HUES64 (cell line): ENCODE data around the gene SLC35C1.
A peak's percentile ranks its signal among the peaks of the same experiment; 100 is the strongest.
"Not testable (repeated sequence)": the region's sequence is repeated elsewhere in the genome, so short reads cannot be mapped to it uniquely, and the experiment has no call there.

Source experiments
- H3K27ac ChIP-seq: 2 replicates; pipeline ENCODE4 v1.7.0; 2013; ENCODE audit warnings: low read depth, low read length, inconsistent platforms
- H3K27me3 ChIP-seq: 2 replicates; pipeline ENCODE4 v1.6.1; 2013; ENCODE audit warnings: mild to moderate bottlenecking, low read length; ENCODE audit not compliant: insufficient read depth
- H3K36me3 ChIP-seq: 2 replicates; pipeline ENCODE4 v1.6.1; 2013; ENCODE audit warnings: mild to moderate bottlenecking, low read length; ENCODE audit not compliant: insufficient read depth
- H3K4me1 ChIP-seq: 2 replicates; pipeline ENCODE4 v1.6.1; 2013; ENCODE audit warnings: mild to moderate bottlenecking, low read length, moderate library complexity; ENCODE audit not compliant: insufficient read depth
- H3K4me3 ChIP-seq: 2 replicates; pipeline ENCODE4 v1.5.1; 2013; ENCODE audit warnings: mild to moderate bottlenecking, low read length, moderate library complexity
- H3K9ac ChIP-seq: 2 replicates; pipeline ENCODE4 v1.6.1; 2013; ENCODE audit warnings: mild to moderate bottlenecking, low read depth, low read length
- H3K9me3 ChIP-seq: 2 replicates; pipeline ENCODE4 v1.6.1; 2013; ENCODE audit warnings: low read depth, low read length; ENCODE audit not compliant: insufficient read depth
- WGBS: fragments of 150-250, 120-280 bp; methylation state at CpG from one replicate; pipeline ENCODE4 v1.1.7; 2013; ENCODE audit warnings: missing lambda C conversion rate; 5-methylcytosine and 5-hydroxymethylcytosine counted together

Gene SLC35C1

DNA sequence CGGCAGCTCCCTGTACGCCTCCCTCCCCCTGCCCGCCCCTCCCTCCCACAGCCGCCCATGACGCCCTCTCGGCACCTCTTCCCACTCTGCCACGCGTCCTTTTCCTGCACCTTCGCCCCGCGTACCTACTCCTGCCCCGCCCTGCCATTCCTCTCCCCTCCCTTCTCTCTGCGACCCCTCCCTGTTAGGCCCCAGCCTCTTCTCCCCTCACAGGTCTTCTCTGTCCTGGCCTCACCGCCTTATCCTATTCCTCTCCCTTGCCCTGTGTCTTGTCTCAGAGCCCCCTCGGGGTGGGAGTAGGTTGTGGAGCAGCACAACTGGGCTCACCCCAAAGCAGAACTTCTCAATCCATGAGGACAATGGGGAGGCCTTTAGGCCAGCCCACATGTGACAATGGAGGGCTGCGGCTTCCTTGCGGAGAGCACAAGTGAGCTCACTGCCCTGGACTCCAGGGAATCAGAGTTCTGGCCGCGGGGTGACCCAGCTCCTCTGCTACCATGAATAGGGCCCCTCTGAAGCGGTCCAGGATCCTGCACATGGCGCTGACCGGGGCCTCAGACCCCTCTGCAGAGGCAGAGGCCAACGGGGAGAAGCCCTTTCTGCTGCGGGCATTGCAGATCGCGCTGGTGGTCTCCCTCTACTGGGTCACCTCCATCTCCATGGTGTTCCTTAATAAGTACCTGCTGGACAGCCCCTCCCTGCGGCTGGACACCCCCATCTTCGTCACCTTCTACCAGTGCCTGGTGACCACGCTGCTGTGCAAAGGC lies 539 bp downstream of the SLC35C1 start:
- H3K36me3 ChIP-seq, result no peaks in the 10 kb centered on the region
- no peaks in the 10 kb centered on the region for H3K9me3 ChIP-seq
- no peak overlapping the region for H3K27ac ChIP-seq
- H3K4me3 ChIP-seq, result peak overlapping the region; percentile 83
- H3K27me3 ChIP-seq, result peaks cover 26% of the 10 kb centered on the region
- peaks cover 6% of the 10 kb centered on the region; the same call in 1 of the 2 replicates for H3K4me1 ChIP-seq
- 23% methylated on average over 29 of the region's 29 CpGs for WGBS
- peak overlapping the region; percentile 80 for H3K9ac ChIP-seq

DNA sequence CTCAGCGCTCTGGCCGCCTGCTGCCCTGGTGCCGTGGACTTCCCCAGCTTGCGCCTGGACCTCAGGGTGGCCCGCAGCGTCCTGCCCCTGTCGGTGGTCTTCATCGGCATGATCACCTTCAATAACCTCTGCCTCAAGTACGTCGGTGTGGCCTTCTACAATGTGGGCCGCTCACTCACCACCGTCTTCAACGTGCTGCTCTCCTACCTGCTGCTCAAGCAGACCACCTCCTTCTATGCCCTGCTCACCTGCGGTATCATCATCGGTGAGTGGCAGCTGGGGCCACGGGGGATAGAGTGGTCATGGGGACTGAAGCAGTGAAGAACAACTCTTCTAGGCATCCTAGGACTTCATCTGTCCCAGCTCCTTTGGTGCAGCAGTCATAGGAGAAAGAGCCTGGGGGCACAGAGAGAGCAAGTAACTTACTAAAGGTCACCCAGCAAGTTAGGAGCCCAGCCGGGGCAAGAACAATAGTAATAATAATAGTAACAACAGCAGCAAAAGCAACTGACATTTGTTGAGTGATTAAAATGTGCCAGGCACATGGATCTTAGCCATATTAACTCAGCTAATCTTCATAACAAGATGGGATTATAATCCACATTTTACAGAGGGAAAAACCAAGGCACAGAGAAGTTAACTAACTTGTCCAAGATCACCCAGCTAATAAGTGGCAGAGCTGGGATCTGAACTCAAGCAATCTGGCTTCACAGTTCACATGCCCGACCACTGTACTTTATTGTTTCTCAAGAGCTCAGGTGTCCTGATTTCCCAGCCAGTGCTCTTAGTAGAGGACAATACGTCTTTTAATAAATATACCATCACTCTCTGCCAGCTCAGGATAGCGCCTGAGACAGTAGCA lies 1.4 kb downstream of the SLC35C1 start:
- Histone ChIP-seq H3K36me3 (peaks cover under 1% of the 10 kb centered on the region; the same call in 1 of the 2 replicates), H3K27ac (no peak overlapping the region), H3K9me3 (no peaks in the 10 kb centered on the region), H3K27me3 (peaks cover 26% of the 10 kb centered on the region), H3K9ac (0 out of 2 replicates have a peak overlapping the region, but pooled peaks have one; percentile 80), H3K4me1 (peaks cover 6% of the 10 kb centered on the region; the same call in 1 of the 2 replicates), H3K4me3 (peak overlapping the region; percentile 83)
- 90% methylated on average over 19 of the region's 20 CpGs for WGBS

DNA sequence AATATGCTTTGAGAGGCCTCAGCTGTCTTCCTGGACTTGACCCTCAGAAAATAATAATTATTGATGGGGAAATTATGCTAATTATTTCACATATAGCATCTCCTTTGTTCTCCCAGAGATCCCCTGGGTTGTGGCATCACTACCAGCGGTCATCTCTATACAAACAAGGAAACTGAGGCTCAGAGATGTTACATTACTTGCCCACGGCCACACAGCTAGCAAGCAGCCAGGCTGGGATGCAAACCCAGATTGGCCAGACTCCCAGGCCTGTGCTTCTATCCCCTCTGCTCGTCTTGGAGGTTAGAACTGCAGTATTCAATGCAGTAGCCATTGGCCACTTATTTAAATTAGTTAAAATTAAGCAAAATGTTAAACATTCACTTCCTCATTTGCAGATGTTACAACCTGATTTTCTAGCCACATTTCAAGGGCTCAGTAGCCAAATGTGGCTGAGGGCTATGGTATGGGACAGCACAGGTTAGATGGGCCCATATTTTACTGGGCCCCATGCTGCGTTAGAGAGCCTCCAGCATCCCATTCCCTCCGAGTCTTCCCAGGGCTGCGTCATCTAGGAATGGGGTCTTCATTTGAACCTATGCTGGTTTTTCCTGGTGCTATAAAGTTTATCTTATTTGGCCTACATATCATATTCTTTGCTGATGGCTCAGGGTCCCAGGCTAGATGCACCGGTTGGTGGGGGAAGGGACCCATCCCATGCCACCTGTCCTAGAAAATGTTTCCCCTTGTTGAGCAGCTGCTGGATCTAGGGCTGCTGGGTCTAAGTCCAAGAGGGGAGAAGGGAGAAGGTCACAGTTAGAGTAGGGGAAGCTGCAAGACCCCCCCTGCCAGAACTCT lies 2.2 kb downstream of the SLC35C1 start:
- Histone ChIP-seq H3K27ac (no peak overlapping the region), H3K9me3 (no peaks in the 10 kb centered on the region), H3K4me1 (peaks cover 6% of the 10 kb centered on the region; the same call in 1 of the 2 replicates), H3K4me3 (no peak overlapping the region), H3K9ac (no peak overlapping the region), H3K27me3 (peaks cover 20% of the 10 kb centered on the region), H3K36me3 (peaks cover 6% of the 10 kb centered on the region)
- WGBS, result 84% methylated on average over 7 of the region's 7 CpGs

DNA sequence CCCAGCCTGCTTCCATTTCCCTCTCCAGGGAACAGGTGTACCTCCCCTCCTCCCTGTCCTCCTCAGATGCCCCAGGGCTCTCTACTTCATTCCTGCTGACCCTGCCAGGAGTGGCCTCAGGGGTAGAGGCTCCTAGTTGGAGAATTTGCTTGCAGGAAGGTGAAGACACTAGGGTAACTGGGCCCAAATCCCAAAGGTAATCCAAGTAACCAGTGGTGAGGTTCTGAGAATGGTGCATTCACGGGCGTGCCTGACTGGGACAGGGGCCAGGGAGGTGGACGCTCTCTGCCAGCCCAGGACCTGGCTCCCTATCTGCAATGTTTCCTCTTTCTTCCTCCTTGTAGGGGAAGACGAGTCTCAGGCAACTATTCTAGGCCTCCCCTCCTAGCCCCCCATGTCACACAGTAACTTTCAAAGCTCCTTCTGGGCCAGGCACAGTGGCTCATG lies 2.9 kb downstream of the SLC35C1 start:
- H3K4me3 ChIP-seq, result no peak overlapping the region
- peaks cover 6% of the 10 kb centered on the region; the same call in 1 of the 2 replicates for H3K4me1 ChIP-seq
- H3K27ac ChIP-seq, result no peak overlapping the region
- 89% methylated on average over 4 of the region's 4 CpGs for WGBS
- peaks cover 13% of the 10 kb centered on the region for H3K27me3 ChIP-seq
- no peaks in the 10 kb centered on the region for H3K9me3 ChIP-seq
- no peak overlapping the region for H3K9ac ChIP-seq
- peaks cover 6% of the 10 kb centered on the region for H3K36me3 ChIP-seq

DNA sequence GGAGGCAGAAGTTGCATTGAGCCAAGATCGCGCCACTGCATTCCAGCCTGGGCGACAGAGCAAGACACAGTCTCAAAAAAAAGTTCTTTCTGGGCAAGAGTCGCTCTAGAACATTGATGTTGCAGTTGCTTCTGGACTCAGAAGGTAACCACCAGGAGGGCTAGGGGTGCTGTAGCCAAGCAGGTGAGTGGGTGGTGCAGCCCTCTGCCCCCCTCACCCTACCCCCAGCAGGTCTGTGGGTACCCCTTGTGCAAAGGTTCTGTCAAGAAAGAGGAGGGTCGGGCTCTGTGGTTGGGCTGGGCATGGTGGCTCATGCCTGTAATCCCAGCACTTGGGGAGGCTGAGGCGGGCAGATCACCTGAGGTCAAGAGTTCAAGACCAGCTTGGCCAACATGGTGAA lies 3.5 kb downstream of the SLC35C1 start:
- H3K27me3 ChIP-seq, H3K36me3 ChIP-seq, H3K9ac ChIP-seq, H3K4me3 ChIP-seq, H3K27ac ChIP-seq, H3K4me1 ChIP-seq, H3K9me3 ChIP-seq: not testable (repeated sequence)
- 98% methylated on average over 6 of the region's 6 CpGs for WGBS

DNA sequence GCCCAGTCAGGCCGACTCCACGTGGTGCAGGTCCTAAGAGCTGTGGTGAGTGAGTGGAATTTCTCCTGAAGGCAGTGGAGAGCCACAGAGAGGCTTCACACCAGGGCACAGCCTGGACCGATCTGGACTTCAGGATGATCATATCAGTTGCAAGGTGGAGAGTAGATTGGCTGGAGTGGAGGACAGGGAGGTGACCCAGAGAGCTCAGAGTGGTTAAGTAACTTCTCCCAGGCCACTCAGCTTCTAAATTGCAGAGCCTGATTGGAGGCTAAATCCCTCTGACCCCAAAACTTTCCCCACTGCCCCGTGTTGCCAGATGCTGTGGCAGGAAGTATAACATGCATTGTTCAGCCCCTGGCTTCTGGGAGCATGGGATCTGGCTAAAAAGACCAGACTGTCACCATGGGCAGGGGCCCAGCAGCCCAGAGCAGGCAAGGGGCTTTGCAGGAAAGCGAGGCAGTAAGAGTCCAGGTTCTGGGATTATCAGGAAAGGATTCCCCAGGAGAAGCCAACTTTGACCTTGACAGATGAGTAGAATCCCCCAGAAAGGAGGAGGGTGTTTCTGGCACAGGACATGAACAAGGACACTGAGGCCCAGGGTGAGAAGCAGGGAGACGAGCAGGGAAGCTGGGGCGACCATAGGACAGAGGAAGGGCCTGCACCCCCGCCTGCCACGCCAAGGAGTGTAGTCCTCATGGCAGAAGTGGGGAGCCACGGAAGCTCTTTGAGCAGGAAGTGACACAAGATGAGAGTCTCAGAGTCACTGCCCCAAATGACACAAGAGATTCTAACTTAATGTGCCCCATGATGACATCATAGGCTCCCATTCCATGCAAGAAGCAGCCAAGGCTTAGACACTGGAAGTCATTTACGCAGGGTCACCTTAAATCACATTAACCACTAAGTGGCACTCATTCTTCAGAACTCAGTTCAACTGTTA lies 4.8 kb downstream of the SLC35C1 start:
- peaks cover 6% of the 10 kb centered on the region for H3K36me3 ChIP-seq
- peaks cover 6% of the 10 kb centered on the region; the same call in 1 of the 2 replicates for H3K4me1 ChIP-seq
- H3K27me3 ChIP-seq, result no peaks in the 10 kb centered on the region
- WGBS, result 93% methylated on average over 11 of the region's 11 CpGs
- H3K9me3 ChIP-seq, result no peaks in the 10 kb centered on the region
- no peak overlapping the region for H3K4me3 ChIP-seq
- no peak overlapping the region for H3K27ac ChIP-seq
- no peak overlapping the region for H3K9ac ChIP-seq

DNA sequence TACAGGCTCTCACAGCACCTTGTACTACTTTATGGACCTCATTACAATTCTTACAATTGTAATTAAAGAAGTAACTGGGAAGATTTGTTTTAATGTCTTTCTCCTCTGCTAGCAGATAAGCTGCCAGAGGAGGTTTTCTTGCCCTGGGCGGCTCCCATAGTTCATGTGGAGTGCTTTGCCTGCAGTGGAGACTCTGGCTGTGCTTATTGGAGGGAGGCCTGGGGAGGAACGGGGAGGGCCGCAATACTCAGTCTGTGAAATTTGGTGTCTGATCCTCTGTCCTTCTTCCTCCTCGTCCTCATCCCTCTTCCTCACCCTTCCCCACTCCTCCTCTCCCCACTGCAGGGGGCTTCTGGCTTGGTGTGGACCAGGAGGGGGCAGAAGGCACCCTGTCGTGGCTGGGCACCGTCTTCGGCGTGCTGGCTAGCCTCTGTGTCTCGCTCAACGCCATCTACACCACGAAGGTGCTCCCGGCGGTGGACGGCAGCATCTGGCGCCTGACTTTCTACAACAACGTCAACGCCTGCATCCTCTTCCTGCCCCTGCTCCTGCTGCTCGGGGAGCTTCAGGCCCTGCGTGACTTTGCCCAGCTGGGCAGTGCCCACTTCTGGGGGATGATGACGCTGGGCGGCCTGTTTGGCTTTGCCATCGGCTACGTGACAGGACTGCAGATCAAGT lies 5.6 kb downstream of the SLC35C1 start:
- H3K36me3 ChIP-seq, result peaks cover 6% of the 10 kb centered on the region
- H3K4me1 ChIP-seq, result peaks cover 3% of the 10 kb centered on the region; the same call in 1 of the 2 replicates
- WGBS, result 94% methylated on average over 23 of the region's 23 CpGs
- no peaks in the 10 kb centered on the region for H3K27me3 ChIP-seq
- H3K9ac ChIP-seq, result no peak overlapping the region
- H3K4me3 ChIP-seq, result no peak overlapping the region
- H3K27ac ChIP-seq, result no peak overlapping the region
- no peaks in the 10 kb centered on the region for H3K9me3 ChIP-seq

DNA sequence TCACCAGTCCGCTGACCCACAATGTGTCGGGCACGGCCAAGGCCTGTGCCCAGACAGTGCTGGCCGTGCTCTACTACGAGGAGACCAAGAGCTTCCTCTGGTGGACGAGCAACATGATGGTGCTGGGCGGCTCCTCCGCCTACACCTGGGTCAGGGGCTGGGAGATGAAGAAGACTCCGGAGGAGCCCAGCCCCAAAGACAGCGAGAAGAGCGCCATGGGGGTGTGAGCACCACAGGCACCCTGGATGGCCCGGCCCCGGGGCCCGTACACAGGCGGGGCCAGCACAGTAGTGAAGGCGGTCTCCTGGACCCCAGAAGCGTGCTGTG lies 6.1 kb downstream of the SLC35C1 start:
- 91% methylated on average over 17 of the region's 17 CpGs for WGBS
- peaks cover 3% of the 10 kb centered on the region; the same call in 1 of the 2 replicates for H3K4me1 ChIP-seq
- H3K9ac ChIP-seq, result no peak overlapping the region

DNA sequence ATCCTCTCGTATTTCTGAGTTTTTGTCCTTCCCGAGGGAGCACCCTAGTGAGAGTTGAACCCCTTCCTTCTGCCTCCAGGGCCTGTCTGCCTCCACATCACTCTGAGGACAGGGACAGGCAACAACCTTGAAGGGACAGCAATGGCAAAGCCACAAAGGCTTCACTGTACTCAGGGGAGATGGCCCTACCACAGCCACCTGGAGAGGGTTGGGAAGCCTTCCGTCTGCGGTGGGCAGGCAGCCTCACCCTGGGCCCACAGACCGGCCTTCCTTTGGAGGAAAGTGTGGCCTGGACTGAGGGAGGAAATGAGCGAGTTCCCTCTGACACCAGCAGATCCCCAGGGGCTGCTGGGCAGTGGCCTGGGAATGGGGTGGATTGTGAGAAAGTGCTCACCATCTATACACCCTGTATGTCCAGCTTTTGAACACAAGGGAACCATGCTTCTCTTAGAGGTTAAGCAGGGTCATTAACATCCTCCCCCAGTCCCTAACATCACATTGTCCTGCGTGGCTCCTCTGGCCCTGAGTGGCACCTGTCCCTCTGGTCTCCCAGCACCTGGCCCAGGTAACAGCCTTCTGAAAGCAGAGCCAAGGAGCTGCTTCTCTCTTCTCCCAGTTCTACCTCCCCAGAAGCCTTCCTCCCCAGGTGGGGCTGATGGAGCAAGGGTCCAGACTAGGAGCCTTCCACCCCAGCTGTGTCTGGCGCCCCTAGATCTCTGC lies 6.8 kb downstream of the SLC35C1 start:
- Histone ChIP-seq H3K9ac (no peak overlapping the region; the same call in 1 of the 2 replicates), H3K9me3 (no peaks in the 10 kb centered on the region), H3K36me3 (peaks cover 6% of the 10 kb centered on the region), H3K27ac (no peak overlapping the region), H3K4me1 (peaks cover 8% of the 10 kb centered on the region; the same call in 1 of the 2 replicates), H3K4me3 (no peak overlapping the region), H3K27me3 (no peaks in the 10 kb centered on the region)
- 92% methylated on average over 8 of the region's 8 CpGs for WGBS

More for the DNA sequence above, 6.1 kb downstream of the SLC35C1 start:
- no peak overlapping the region for H3K27ac ChIP-seq
- H3K4me3 ChIP-seq, result no peak overlapping the region
- peaks cover 6% of the 10 kb centered on the region for H3K36me3 ChIP-seq
- no peaks in the 10 kb centered on the region for H3K9me3 ChIP-seq
- H3K27me3 ChIP-seq, result no peaks in the 10 kb centered on the region
